BLaER1 (cell line): Measurements from ENCODE around the gene RBM10.
"Not testable (repeated sequence)": the region's sequence is repeated elsewhere in the genome, so short reads cannot be mapped to it uniquely, and the experiment has no call there.

Experiments used
- H3K27ac ChIP-seq: shearing (Covaris generic); formaldehyde crosslinking; 2 replicates; pipeline ENCODE4 v1.8.1; 2022
- H3K27me3 ChIP-seq: shearing (Covaris generic); formaldehyde crosslinking; 2 replicates; pipeline ENCODE4 v1.8.1; 2022
- H3K36me3 ChIP-seq: shearing (Covaris generic); formaldehyde crosslinking; 2 replicates; pipeline ENCODE4 v1.8.1; 2022
- H3K4me1 ChIP-seq: shearing (Covaris generic); formaldehyde crosslinking; 2 replicates; pipeline ENCODE4 v1.8.1; 2022
- H3K4me2 ChIP-seq: shearing (Covaris generic); formaldehyde crosslinking; 2 replicates; pipeline ENCODE4 v1.8.1; 2022
- H3K4me3 ChIP-seq: shearing (Covaris generic); formaldehyde crosslinking; 2 replicates; pipeline ENCODE4 v1.8.1; 2022
- H3K9ac ChIP-seq: shearing (Covaris generic); formaldehyde crosslinking; 2 replicates; pipeline ENCODE4 v1.8.1; 2022
- H3K9me3 ChIP-seq: shearing (Covaris generic); formaldehyde crosslinking; 2 replicates; pipeline ENCODE4 v1.8.1; 2022
- H4K20me1 ChIP-seq: shearing (Covaris generic); formaldehyde crosslinking; 2 replicates; pipeline ENCODE4 v1.8.1; 2022
- Cebpa-rat ChIP-seq: shearing (Covaris generic); IDR thresholded peaks from 2 replicates; pipeline ENCODE4 v1.8.1; 2022

The RBM10 gene

DNA sequence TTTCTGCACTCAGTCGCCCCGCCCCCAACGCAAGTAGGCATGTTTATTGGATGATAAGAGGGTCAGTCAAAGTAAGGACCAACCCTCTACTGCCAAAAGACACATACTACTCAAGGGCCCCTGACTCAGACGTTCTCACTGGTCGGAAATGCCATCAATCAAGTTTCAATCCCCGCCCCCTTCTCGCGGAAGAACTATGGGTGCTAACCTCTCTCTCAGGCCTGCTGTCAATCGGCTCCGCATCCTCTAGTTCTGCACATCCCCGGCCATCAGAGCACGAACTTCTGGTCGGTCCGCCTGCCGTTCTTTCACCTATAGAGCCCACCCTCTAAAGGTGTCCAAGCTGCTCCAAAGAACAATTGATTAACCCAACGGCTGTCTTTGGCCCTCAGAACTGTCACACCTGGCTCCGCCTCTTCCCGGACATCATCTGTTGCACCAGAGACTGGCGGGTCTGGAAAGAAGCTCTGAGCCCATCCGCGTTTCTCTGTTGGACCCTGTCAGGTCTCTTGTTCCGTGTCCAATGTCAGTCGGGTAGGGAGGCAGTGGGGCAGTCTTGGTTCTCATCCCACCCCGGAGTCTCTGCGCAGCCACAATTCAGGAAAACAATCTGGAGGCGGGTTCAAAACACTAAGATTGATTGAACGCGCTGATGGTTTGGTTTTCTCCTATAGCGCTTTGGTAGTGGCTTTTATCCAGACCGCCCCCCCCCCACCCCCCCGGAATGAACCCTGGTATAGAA is 15.7 kb upstream of the RBM10 start:
- H3K9ac ChIP-seq, result peak overlapping the region; percentile 65
- H3K27ac ChIP-seq, result 0 out of 2 replicates have a peak overlapping the region, but pooled peaks have one; percentile 12
- peaks cover 10% of the 10 kb centered on the region; the same call in 1 of the 2 replicates for H3K4me1 ChIP-seq
- H4K20me1 ChIP-seq, result no peaks in the 10 kb centered on the region
- TF ChIP-seq Cebpa-rat, result no peak
- peak overlapping the region; percentile 68 for H3K4me3 ChIP-seq
- no peaks in the 10 kb centered on the region for H3K36me3 ChIP-seq
- H3K9me3 ChIP-seq, result no peaks in the 10 kb centered on the region
- H3K27me3 ChIP-seq, result no peaks in the 10 kb centered on the region
- peak overlapping the region; percentile 60; the same call in 1 of the 2 replicates for H3K4me2 ChIP-seq

DNA sequence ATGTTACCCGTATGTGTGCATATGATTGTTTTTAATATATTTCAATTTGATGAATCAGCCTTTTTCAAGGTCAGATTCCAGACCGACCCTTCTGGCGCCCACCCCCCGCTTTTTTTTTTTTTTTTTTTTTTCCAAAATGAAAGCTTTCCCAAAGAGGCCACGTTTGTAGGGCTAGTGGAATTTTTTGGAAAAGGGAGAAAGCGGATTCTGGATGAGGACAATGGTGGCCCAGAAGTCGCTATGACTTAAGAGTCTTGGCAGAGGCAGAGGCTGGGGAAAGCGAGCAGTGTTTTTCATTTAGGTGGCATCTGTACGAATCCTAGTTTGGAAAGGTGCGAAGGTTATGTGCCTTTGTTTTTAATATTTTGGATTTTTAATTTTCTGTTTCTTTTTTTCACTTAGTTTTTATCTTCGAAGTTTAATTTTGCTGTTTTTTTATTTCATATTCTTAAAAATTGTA is 15.1 kb upstream of the RBM10 start:
- H3K27me3 ChIP-seq, result no peaks in the 10 kb centered on the region
- TF ChIP-seq Cebpa-rat, result no peak
- no peaks in the 10 kb centered on the region for H3K36me3 ChIP-seq
- no peaks in the 10 kb centered on the region for H3K9me3 ChIP-seq
- peak overlapping the region; percentile 68 for H3K4me3 ChIP-seq
- H4K20me1 ChIP-seq, result no peaks in the 10 kb centered on the region
- no peak overlapping the region for H3K27ac ChIP-seq
- H3K4me2 ChIP-seq, result peak overlapping the region; percentile 60
- H3K9ac ChIP-seq, result no peak overlapping the region; the same call in 1 of the 2 replicates
- H3K4me1 ChIP-seq, result peaks cover 5% of the 10 kb centered on the region; the same call in 1 of the 2 replicates

DNA sequence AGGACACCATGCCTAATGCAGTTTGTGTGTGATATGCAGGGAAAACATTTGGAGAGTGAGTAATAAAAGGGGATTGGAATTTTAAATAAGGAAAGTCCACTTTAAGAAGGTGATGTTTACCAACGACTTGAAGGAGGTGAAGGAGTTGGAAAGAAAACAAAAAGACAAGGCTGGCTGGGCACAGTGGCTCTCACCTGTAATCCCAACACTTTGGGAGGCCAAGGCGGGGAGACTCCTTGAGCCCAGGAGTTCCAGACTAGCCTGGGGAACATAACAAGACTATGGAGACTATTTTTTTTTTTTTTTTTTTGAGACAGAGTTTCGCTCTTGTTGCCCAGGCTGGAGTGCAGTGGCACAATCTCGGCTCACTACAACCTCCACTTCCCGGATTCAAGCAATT is 11.5 kb upstream of the RBM10 start:
- no peak overlapping the region for H3K4me2 ChIP-seq
- H3K9ac ChIP-seq, result no peak overlapping the region
- no peaks in the 10 kb centered on the region for H3K27me3 ChIP-seq
- no peaks in the 10 kb centered on the region for H3K9me3 ChIP-seq
- 0 out of 2 replicates have a peak, but pooled peaks cover 4% of the 10 kb centered on the region for H3K4me1 ChIP-seq
- no peak for TF ChIP-seq Cebpa-rat
- no peak overlapping the region for H3K27ac ChIP-seq
- H3K4me3 ChIP-seq, result no peak overlapping the region
- no peaks in the 10 kb centered on the region for H4K20me1 ChIP-seq
- H3K36me3 ChIP-seq, result no peaks in the 10 kb centered on the region; the same call in 1 of the 2 replicates

- not testable (repeated sequence) for H4K20me1 ChIP-seq, H3K9ac ChIP-seq, H3K4me1 ChIP-seq, H3K4me2 ChIP-seq, H3K36me3 ChIP-seq, H3K9me3 ChIP-seq, H3K27me3 ChIP-seq, H3K27ac ChIP-seq, H3K4me3 ChIP-seq
These were observed 9.4 kb upstream of the RBM10 start for GRCh38 chrX:47135650-47136049.

GRCh38 chrX:47138171-47138570 is 6.8 kb upstream of the RBM10 start:
- Histone ChIP-seq H3K36me3 (peaks cover 27% of the 10 kb centered on the region), H3K4me1 (peaks cover 2% of the 10 kb centered on the region; the same call in 1 of the 2 replicates), H3K4me2 (no peak overlapping the region), H3K27me3 (0 out of 2 replicates have a peak, but pooled peaks cover 3% of the 10 kb centered on the region), H3K4me3 (no peak overlapping the region), H3K9me3 (no peaks in the 10 kb centered on the region), H3K27ac (no peak overlapping the region), H4K20me1 (peaks cover 15% of the 10 kb centered on the region; the same call in 1 of the 2 replicates), H3K9ac (no peak overlapping the region)
- TF ChIP-seq Cebpa-rat, result no peak

- Histone ChIP-seq H3K27ac (peak overlapping the region; percentile 86), H3K9me3 (peaks cover 19% of the 10 kb centered on the region), H3K36me3 (peaks cover 41% of the 10 kb centered on the region), H3K4me3 (peak overlapping the region; percentile 73), H3K4me2 (peak overlapping the region; percentile 68), H3K9ac (peak overlapping the region; percentile 87), H3K27me3 (0 out of 2 replicates have a peak, but pooled peaks cover 7% of the 10 kb centered on the region), H3K4me1 (peaks cover 21% of the 10 kb centered on the region), H4K20me1 (peaks cover 42% of the 10 kb centered on the region)
- no peak for TF ChIP-seq Cebpa-rat
These were observed 961 bp upstream of the RBM10 start for GRCh38 chrX:47143894-47144625.

- Histone ChIP-seq H3K27me3 (0 out of 2 replicates have a peak, but pooled peaks cover 7% of the 10 kb centered on the region), H3K9ac (peak overlapping the region; percentile 87), H3K4me3 (peak overlapping the region; percentile 73), H3K27ac (peak overlapping the region; percentile 86), H4K20me1 (peaks cover 53% of the 10 kb centered on the region), H3K9me3 (peaks cover 29% of the 10 kb centered on the region), H3K4me1 (peaks cover 21% of the 10 kb centered on the region), H3K4me2 (peak overlapping the region; percentile 72), H3K36me3 (peaks cover 46% of the 10 kb centered on the region)
- TF ChIP-seq Cebpa-rat, result no peak
These were observed 537 bp downstream of the RBM10 start for GRCh38 chrX:47145395-47146120.

DNA sequence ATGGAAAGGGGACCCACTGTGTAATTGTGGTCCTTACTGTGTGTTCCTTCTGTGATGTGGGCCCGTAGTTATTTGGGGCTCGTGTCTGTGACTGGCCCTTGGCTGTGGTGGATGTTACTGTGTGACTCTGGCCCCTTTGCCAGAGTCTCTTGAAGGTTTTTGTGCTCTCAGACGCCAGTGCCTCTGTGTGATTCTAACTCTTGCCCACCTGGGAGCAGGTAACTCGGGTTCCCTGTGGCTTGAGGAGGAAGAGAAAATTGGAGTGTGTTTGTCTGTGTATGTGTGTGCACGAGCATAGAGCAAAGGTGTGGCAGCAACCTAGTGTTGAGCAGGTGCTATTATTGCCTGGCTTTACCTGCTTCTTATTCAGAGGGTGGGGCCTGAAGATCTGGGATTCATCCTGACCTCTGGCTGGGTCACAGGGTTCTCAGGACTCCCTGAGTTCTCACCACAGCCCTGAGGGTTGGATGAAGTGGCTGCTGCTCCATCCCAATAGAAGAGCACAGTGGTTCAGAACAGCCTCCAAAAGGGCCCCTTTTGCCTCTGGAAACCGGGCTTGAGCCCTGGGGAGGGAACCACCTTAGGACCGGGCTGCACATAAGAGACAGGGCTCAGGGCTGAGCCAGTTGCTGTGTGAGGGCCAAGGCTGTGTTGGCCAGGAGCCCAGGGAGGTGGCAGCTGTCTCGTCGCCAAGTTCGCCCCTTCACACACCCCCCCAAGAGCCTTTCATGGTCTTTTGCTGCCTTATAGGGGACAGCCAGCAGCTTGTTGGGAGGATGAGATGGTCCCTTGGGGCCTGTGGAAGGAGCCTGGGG is 1.3 kb downstream of the RBM10 start:
- peak overlapping the region; percentile 72 for H3K4me2 ChIP-seq
- H3K9me3 ChIP-seq, result peaks cover 29% of the 10 kb centered on the region
- 0 out of 2 replicates have a peak, but pooled peaks cover 4% of the 10 kb centered on the region for H3K27me3 ChIP-seq
- peak overlapping the region; percentile 87 for H3K9ac ChIP-seq
- peak overlapping the region; percentile 73 for H3K4me3 ChIP-seq
- peaks cover 56% of the 10 kb centered on the region for H4K20me1 ChIP-seq
- no peak for TF ChIP-seq Cebpa-rat
- peaks cover 21% of the 10 kb centered on the region for H3K4me1 ChIP-seq
- peak overlapping the region; percentile 86; the same call in 1 of the 2 replicates for H3K27ac ChIP-seq
- peaks cover 44% of the 10 kb centered on the region for H3K36me3 ChIP-seq
